Measurements from ENCODE around the gene ELOVL2.
A peak's percentile ranks its signal among the peaks of the same experiment; 100 is the strongest.

The ELOVL2 gene

GRCh38 chr6:11021714-11022113 lies 22.4 kb downstream of the ELOVL2 start:
- H3K4me3 ChIP-seq: no peak overlapping the region
- no peaks in the 10 kb centered on the region for H3K9me3 ChIP-seq (replicated peaks in 1 of 11)
- H3K27me3 ChIP-seq: no peaks in the 10 kb centered on the region
- H3K4me2 ChIP-seq: no peak overlapping the region
- H3K9ac ChIP-seq: no peak overlapping the region
- TF ChIP-seq Cebpa-rat (IDR thresholded peaks at IDR 0.05): no peak
- H4K20me1 ChIP-seq: peaks cover 0 to 5% (median 0%) of the 10 kb centered on the region in 11 experiments; a peak in 2 of 22 replicates
- no peak overlapping the region for H3K27ac ChIP-seq
- peaks cover 0 to 13% (median 0%) of the 10 kb centered on the region in 11 experiments; a peak in 4 of 22 replicates for H3K36me3 ChIP-seq
- H3K4me1 ChIP-seq: peaks cover 0 to 22% (median 3%) of the 10 kb centered on the region in 10 experiments; a peak in 8 of 20 replicates

- peaks cover 0 to 5% (median 0%) of the 10 kb centered on the region in 11 experiments; a peak in 2 of 22 replicates for H4K20me1 ChIP-seq
- peaks cover 0 to 8% (median 0%) of the 10 kb centered on the region in 11 experiments; a peak in 4 of 22 replicates for H3K36me3 ChIP-seq
- no peaks in the 10 kb centered on the region for H3K27me3 ChIP-seq
- no peaks in the 10 kb centered on the region for H3K9me3 ChIP-seq (replicated peaks in 1 of 11)
- no peak overlapping the region for H3K4me2 ChIP-seq
- no peak overlapping the region for H3K9ac ChIP-seq
- H3K4me3 ChIP-seq: no peak overlapping the region
- peaks cover 0 to 16% (median under 1%) of the 10 kb centered on the region in 10 experiments; a peak in 8 of 20 replicates for H3K4me1 ChIP-seq
- H3K27ac ChIP-seq: no peak overlapping the region
- no peak for TF ChIP-seq Cebpa-rat (IDR thresholded peaks at IDR 0.05)
Measured at GRCh38 chr6:11021003-11021402, 23.1 kb downstream of the ELOVL2 start.

- Histone ChIP-seq H3K4me1 (peaks cover 0 to 28% (median 9%) of the 10 kb centered on the region in 10 experiments; a peak in 14 of 20 replicates), H3K4me2 (no peak overlapping the region), H3K9ac (no peak overlapping the region), H3K27ac (no peak overlapping the region), H3K36me3 (peaks cover 0 to 8% (median 0%) of the 10 kb centered on the region in 11 experiments; a peak in 4 of 22 replicates), H3K9me3 (replicated peaks in 1 of 11) (no peaks in the 10 kb centered on the region; a peak in 1 of 22 replicates), H4K20me1 (peaks cover 0 to 7% (median 0%) of the 10 kb centered on the region in 11 experiments; a peak in 1 of 22 replicates), H3K27me3 (no peaks in the 10 kb centered on the region), H3K4me3 (no peak overlapping the region)
- 0 out of 22 replicates have a peak, but pooled peaks of 1 of the 11 experiments have one; percentile 20 for TF ChIP-seq Cebpa-rat (IDR thresholded peaks at IDR 0.05)
Measured at GRCh38 chr6:11018225-11018624, 25.9 kb downstream of the ELOVL2 start.

DNA sequence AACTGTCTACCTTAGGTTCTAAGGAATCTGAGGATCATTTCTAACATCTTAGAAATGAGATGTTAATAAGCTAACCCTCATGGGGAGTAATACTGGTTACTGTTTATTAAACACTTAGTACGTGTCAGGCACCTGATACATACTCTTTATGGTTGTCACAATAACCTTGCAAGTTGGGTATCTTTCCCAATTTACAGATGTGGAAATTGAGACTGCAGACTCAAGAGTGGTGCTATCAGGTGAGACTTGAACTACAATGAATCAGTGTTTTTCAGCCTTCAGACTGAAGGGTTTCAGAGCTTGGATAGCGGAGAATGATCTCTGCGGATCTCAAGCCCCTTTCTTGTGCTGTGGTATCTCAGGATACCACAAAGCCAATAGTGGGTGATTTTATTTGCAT lies 27.0 kb downstream of the ELOVL2 start:
- Histone ChIP-seq H3K9me3 (replicated peaks in 1 of 11) (no peaks in the 10 kb centered on the region; a peak in 1 of 22 replicates), H3K4me2 (peak overlapping the region in 3 of 11 experiments; percentile 6 to 33 (median 27); a peak in 5 of 22 replicates)

GRCh38 chr6:11016452-11016851 lies 27.7 kb downstream of the ELOVL2 start:
- Histone ChIP-seq H3K36me3 (0 out of 22 replicates have a peak, but pooled peaks cover 0 to 5% (median 0%) of the 10 kb centered on the region in 11 experiments), H4K20me1 (peaks cover 0 to 12% (median 0%) of the 10 kb centered on the region in 11 experiments; a peak in 2 of 22 replicates), H3K4me1 (peaks cover 0 to 41% (median 17%) of the 10 kb centered on the region in 10 experiments; a peak in 14 of 20 replicates), H3K4me2 (no peak overlapping the region), H3K27me3 (no peaks in the 10 kb centered on the region), H3K27ac (no peak overlapping the region), H3K4me3 (no peak overlapping the region), H3K9me3 (replicated peaks in 1 of 11) (no peaks in the 10 kb centered on the region; a peak in 1 of 22 replicates), H3K9ac (no peak overlapping the region)
- TF ChIP-seq Cebpa-rat (IDR thresholded peaks at IDR 0.05): no peak

More for the DNA sequence above, 27.0 kb downstream of the ELOVL2 start:
- no peak for TF ChIP-seq Cebpa-rat (IDR thresholded peaks at IDR 0.05)
- Histone ChIP-seq H3K4me3 (no peak overlapping the region), H3K4me1 (peaks cover 0 to 35% (median 17%) of the 10 kb centered on the region in 10 experiments; a peak in 14 of 20 replicates), H4K20me1 (peaks cover 0 to 7% (median 0%) of the 10 kb centered on the region in 11 experiments; a peak in 2 of 22 replicates), H3K27me3 (no peaks in the 10 kb centered on the region), H3K9ac (no peak overlapping the region), H3K36me3 (peaks cover 0 to 5% (median 0%) of the 10 kb centered on the region in 11 experiments; a peak in 4 of 22 replicates), H3K27ac (no peak overlapping the region)

DNA sequence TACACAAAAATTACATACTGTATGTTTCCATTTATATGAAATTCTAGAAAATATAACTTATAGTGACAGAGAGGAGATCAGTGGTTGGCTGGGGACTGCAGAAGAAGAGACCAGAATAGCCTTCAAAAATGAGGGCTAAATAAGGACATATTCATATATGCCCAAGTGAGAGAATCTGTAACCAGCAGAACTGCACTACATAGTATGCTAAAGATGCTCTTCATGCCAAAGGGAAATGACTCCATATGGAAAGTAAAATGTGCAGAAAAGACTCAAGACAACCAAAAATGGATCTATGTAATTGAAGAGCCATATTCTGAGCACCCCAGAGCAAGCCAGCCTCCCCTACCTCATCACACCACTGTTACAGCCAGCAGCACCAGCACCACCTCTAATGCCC lies 29.0 kb downstream of the ELOVL2 start:
- H4K20me1 ChIP-seq: peaks cover 0 to 12% (median 0%) of the 10 kb centered on the region in 11 experiments; a peak in 2 of 22 replicates
- H3K27me3 ChIP-seq: no peaks in the 10 kb centered on the region
- H3K9me3 ChIP-seq (replicated peaks in 1 of 11): no peaks in the 10 kb centered on the region; a peak in 1 of 22 replicates
- H3K4me2 ChIP-seq: no peak overlapping the region
- no peak overlapping the region for H3K4me3 ChIP-seq
- H3K27ac ChIP-seq: no peak overlapping the region
- peaks cover 0 to 7% (median 0%) of the 10 kb centered on the region in 11 experiments; a peak in 3 of 22 replicates for H3K36me3 ChIP-seq
- no peak overlapping the region for H3K9ac ChIP-seq
- TF ChIP-seq Cebpa-rat (IDR thresholded peaks at IDR 0.05): no peak
- peaks cover 0 to 47% (median 17%) of the 10 kb centered on the region in 10 experiments; a peak in 14 of 20 replicates for H3K4me1 ChIP-seq

- Histone ChIP-seq H3K9me3 (replicated peaks in 1 of 11) (no peaks in the 10 kb centered on the region; a peak in 1 of 22 replicates), H3K27me3 (no peaks in the 10 kb centered on the region), H3K4me3 (no peak overlapping the region), H3K9ac (no peak overlapping the region), H4K20me1 (peaks cover 0 to 12% (median 0%) of the 10 kb centered on the region in 11 experiments; a peak in 2 of 22 replicates), H3K4me2 (peak overlapping the region in 8 of 11 experiments; percentile 12 to 71 (median 58); a peak in 15 of 22 replicates), H3K36me3 (peaks cover 0 to 18% (median 0%) of the 10 kb centered on the region in 11 experiments; a peak in 4 of 22 replicates), H3K27ac (no peak overlapping the region), H3K4me1 (peaks cover 5 to 61% (median 28%) of the 10 kb centered on the region in 10 experiments; a peak in 19 of 20 replicates)
- TF ChIP-seq Cebpa-rat (IDR thresholded peaks at IDR 0.05): no peak
Measured at GRCh38 chr6:11013721-11014070, 30.4 kb downstream of the ELOVL2 start.

- H3K4me1 ChIP-seq: peaks cover 5 to 64% (median 28%) of the 10 kb centered on the region in 10 experiments; a peak in 19 of 20 replicates
- H3K4me2 ChIP-seq: peak overlapping the region in 8 of 11 experiments; percentile 12 to 71 (median 58); a peak in 15 of 22 replicates
Measured at GRCh38 chr6:11012976-11013720, 31.0 kb downstream of the ELOVL2 start.

More at GRCh38 chr6:11012976-11013720, 31.0 kb downstream of the ELOVL2 start:
- H3K36me3 ChIP-seq: peaks cover 0 to 21% (median 3%) of the 10 kb centered on the region in 11 experiments; a peak in 8 of 22 replicates
- H3K9me3 ChIP-seq (replicated peaks in 1 of 11): no peaks in the 10 kb centered on the region; a peak in 1 of 22 replicates
- no peak overlapping the region for H3K4me3 ChIP-seq
- H3K27ac ChIP-seq: no peak overlapping the region
- peaks cover 0 to 12% (median 0%) of the 10 kb centered on the region in 11 experiments; a peak in 2 of 22 replicates for H4K20me1 ChIP-seq
- TF ChIP-seq Cebpa-rat (IDR thresholded peaks at IDR 0.05): no peak
- H3K27me3 ChIP-seq: no peaks in the 10 kb centered on the region
- H3K9ac ChIP-seq: no peak overlapping the region; a peak in 1 of 22 replicates

Data from BLaER1 treated with 17β-estradiol and CSF1 and Interleukin-3, amounts not matched to agents 10 nM and 100 nM (cell line).